Immature natural killer cell (primary cell): ENCODE results near the gene C11orf58. TPM values are rescaled to one million over a fixed set of nuclear protein-coding genes. Genes with fewer than 3 reads are reported as not detected.

Source experiments
- DNase-seq, 3 donors: peaks; one replicate each; pipeline ENCODE4 v3.0.0; 2022; ENCODE audit warnings: mixed read lengths in 1 of 3
- H3K27ac Mint-ChIP-seq, 6 donors: one replicate each; pipeline ENCODE4 v1.8.0; 2020; ENCODE audit warnings: mixed read lengths in 6 of 6, mild to moderate bottlenecking in 5 of 6, inconsistent platforms in 4 of 6, moderate library complexity in 3 of 6
- H3K27me3 Mint-ChIP-seq, 3 donors: one replicate each; pipeline ENCODE4 v1.8.0; 2020 to 2021; ENCODE audit warnings: low read depth in 3 of 3, mild to moderate bottlenecking in 3 of 3, mixed read lengths in 3 of 3, moderate library complexity in 3 of 3, inconsistent platforms in 1 of 3
- H3K36me3 Mint-ChIP-seq, 3 donors: one replicate each; pipeline ENCODE4 v1.8.0; 2020; ENCODE audit warnings: mixed read lengths in 3 of 3, inconsistent platforms in 2 of 3, mild to moderate bottlenecking in 2 of 3
- H3K4me1 Mint-ChIP-seq, 2 donors: one replicate each; pipeline ENCODE4 v1.8.0; 2020; ENCODE audit warnings: inconsistent platforms in 2 of 2, mild to moderate bottlenecking in 2 of 2, mixed read lengths in 2 of 2, moderate library complexity in 1 of 2
- H3K4me3 Mint-ChIP-seq, 5 donors: one replicate each; pipeline ENCODE4 v1.8.0; 2020; ENCODE audit warnings: mild to moderate bottlenecking in 5 of 5, mixed read lengths in 5 of 5, inconsistent platforms in 3 of 5, moderate library complexity in 3 of 5
- H3K9me3 Mint-ChIP-seq, 6 donors: one replicate each; pipeline ENCODE4 v1.8.0; 2020; ENCODE audit warnings: mild to moderate bottlenecking in 6 of 6, mixed read lengths in 6 of 6, inconsistent platforms in 4 of 6, moderate library complexity in 3 of 6
- polyA plus RNA-seq, 3 donors: library from polyadenylated mRNA; unstranded; fragments of 300-500 nt; fragmentation: Illumina TruSeq; gene quantifications; one replicate each; pipeline ENCODE4 v1.2.3, GENCODE V29; 2021

C11orf58 gene
- polyA plus RNA-seq, 3 donors from 2014 or later: 166 to 212 (median 179) TPM

DNA sequence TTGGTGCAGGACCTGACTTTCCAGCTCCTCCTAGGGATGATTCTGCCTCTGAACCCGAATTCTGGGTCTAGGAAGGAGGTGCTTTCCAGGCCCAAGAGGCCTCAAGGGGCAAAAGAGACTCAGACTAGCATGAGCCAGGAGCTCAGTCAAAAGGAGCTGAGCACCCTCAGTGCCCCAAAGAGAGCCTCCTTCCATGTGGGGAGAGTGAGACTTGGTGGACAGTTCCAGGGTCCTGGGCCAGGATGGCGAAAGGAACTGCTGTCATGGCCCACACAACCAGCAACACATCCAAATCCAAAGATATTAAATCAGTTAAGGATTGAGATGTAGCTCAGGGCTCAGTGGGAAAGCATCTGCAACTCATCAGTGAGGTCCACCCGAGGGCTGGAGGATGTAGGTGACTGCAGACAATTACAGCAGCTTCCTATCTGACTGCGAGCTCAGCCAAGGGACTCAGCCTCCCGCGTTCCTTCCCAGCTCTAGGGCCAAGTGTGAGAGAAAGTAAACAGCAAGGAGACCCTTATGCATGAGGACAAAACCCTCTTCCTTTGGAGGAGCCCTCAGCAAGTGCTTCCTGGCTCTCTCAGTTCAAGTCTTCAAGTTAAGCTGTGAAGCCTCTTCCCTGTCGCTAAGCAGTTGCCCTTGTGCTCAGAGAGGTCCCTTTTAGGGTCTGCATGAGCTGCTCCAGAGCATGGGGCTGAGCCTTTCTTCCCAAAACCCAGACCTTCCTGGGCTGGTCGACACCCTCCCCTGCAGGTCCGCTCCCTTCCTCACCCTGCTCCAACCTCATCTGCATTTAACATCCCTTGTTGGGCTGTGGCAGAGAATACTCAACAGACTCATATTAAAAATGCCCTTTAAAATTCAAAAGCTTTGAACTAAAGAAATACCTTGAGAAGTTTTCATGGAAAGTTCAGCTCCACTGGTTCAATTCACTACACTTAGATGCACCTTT, 35.8 kb downstream of the C11orf58 start:
- Mint-ChIP-seq H3K27ac (no peak overlapping the region), H3K4me3 (no peak overlapping the region), H3K9me3 (no peaks in the 10 kb centered on the region), H3K4me1 (no peaks in the 10 kb centered on the region), H3K27me3 (peaks cover 0 to 4% (median 0%) of the 10 kb centered on the region in 3 donors), H3K36me3 (no peaks in the 10 kb centered on the region)
- no peak for DNase-seq

- Mint-ChIP-seq H3K4me1 (no peaks in the 10 kb centered on the region), H3K27ac (no peak overlapping the region), H3K27me3 (peaks cover 0 to 2% (median 0%) of the 10 kb centered on the region in 3 donors)
Observed at GRCh38 chr11:16774936-16775613, 36.6 kb downstream of the C11orf58 start.

DNA sequence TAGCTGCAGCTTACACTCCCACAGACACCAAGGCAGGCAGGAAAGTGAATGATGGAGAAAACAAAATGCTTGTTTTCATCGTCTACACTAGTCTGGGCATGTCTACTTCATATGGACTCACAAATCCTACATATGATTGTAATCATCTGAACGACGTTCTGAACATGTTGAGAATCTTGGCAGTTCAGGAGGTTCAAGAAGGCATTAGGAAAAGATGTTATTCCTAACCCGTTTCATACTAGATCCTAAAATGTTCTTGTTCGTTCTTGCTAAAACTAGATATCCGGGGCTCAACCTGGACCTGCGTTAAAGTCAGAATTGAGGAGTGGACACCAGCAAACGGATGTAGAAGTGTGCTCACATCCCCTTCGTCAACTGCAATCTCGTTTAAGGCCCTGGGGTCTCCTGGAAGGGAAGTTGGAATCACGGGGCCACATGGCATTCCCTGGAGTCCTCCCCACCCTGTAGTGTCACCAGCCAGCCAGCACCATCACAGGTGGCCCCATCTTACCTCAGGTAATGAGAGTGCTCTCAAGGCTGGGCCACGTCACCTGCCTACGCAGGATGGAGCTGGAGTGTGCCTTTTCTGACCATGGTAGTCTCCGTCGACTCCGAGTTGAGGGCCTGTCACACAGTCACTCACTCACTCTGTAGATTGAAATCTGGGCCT, 37.3 kb downstream of the C11orf58 start:
- Mint-ChIP-seq H3K9me3 (no peaks in the 10 kb centered on the region), H3K4me3 (no peak overlapping the region), H3K27ac (no peak overlapping the region), H3K36me3 (no peaks in the 10 kb centered on the region), H3K4me1 (no peaks in the 10 kb centered on the region), H3K27me3 (peaks cover 0 to 4% (median 2%) of the 10 kb centered on the region in 3 donors)
- no peak for DNase-seq

More at GRCh38 chr11:16774936-16775613, 36.6 kb downstream of the C11orf58 start:
- no peak for DNase-seq
- Mint-ChIP-seq H3K9me3 (no peaks in the 10 kb centered on the region), H3K36me3 (no peaks in the 10 kb centered on the region), H3K4me3 (no peak overlapping the region)

GRCh38 chr11:16776711-16777612, 38.5 kb downstream of the C11orf58 start:
- H3K27ac Mint-ChIP-seq: no peak overlapping the region
- H3K9me3 Mint-ChIP-seq: no peaks in the 10 kb centered on the region
- no peaks in the 10 kb centered on the region for H3K36me3 Mint-ChIP-seq
- H3K4me1 Mint-ChIP-seq: no peaks in the 10 kb centered on the region
- peaks cover 0 to 4% (median 2%) of the 10 kb centered on the region in 3 donors for H3K27me3 Mint-ChIP-seq
- no peak overlapping the region for H3K4me3 Mint-ChIP-seq
- DNase-seq: no peak

DNA sequence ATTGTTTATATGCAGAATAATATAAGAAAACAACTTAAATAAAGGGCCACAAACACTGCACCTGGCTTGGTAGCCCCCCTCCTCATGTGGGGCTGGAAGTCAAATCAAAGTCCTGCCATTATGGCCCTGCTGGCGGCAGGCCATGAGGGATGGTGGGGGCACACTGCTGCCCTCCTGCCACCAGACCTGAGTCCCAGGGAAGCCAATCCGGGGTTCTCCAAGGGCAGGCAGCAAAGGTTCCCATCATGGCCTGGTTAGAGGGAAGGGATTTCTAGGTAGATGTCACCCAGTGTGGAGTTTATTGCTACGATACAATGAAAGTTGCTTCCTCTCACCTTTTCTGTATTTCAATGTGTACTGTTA, 39.1 kb downstream of the C11orf58 start:
- H3K27ac Mint-ChIP-seq: no peak overlapping the region
- no peak for DNase-seq
- H3K9me3 Mint-ChIP-seq: no peaks in the 10 kb centered on the region
- peaks cover 0 to 4% (median 2%) of the 10 kb centered on the region in 3 donors for H3K27me3 Mint-ChIP-seq
- H3K4me1 Mint-ChIP-seq: no peaks in the 10 kb centered on the region
- no peak overlapping the region for H3K4me3 Mint-ChIP-seq
- no peaks in the 10 kb centered on the region for H3K36me3 Mint-ChIP-seq

DNA sequence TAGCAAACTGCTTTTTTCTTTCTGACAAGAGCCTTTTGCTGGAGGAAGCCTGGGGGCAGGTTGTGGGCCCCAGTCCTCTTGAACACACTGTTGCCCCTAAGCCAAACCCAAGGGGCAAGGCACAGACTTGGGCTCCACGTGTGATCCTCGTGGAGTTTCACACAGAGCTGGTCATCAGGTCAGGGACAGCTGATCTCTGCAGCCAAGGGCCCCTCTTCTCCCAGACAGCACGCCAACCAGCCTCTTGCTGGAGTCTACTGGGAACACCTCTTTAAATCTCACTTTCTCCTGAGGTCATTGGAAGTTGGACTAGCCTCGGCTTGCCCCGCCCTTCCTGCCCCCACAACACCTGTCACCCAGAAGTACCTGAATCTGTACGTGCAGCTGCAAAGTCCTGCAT, 39.8 kb downstream of the C11orf58 start:
- Mint-ChIP-seq H3K27me3 (peaks cover 0 to 4% (median 2%) of the 10 kb centered on the region in 3 donors), H3K4me3 (no peak overlapping the region)

GRCh38 chr11:16778876-16779275, 40.4 kb downstream of the C11orf58 start:
- Mint-ChIP-seq H3K4me1 (no peaks in the 10 kb centered on the region), H3K36me3 (no peaks in the 10 kb centered on the region), H3K9me3 (no peaks in the 10 kb centered on the region), H3K27me3 (peaks cover 0 to 4% (median 2%) of the 10 kb centered on the region in 3 donors), H3K4me3 (no peak overlapping the region), H3K27ac (no peak overlapping the region)
- no peak for DNase-seq

More for the DNA sequence above, 39.8 kb downstream of the C11orf58 start:
- Mint-ChIP-seq H3K27ac (no peak overlapping the region), H3K36me3 (no peaks in the 10 kb centered on the region), H3K4me1 (no peaks in the 10 kb centered on the region), H3K9me3 (no peaks in the 10 kb centered on the region)
- no peak for DNase-seq

DNA sequence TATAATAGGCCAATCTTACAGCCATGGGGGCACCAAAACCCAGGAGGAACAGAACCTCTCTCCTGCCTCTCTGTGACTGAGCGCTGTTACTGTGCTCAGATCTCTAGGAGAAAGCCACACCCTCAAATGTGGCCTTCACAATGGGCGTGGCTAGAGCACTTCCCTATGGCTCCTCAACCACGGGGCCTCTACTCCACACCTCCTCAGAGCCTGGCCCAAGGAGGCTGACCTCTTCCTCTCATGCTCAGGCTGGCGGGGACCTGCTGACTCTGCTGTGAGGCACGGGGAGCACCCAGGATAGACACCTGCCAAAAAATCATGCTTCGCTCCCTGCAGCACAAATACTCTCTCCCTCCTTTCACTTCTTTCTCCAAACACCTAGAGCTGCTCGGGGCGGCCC, 41.0 kb downstream of the C11orf58 start:
- Mint-ChIP-seq H3K36me3 (no peaks in the 10 kb centered on the region), H3K4me1 (no peaks in the 10 kb centered on the region), H3K27me3 (peaks cover 0 to 4% (median 2%) of the 10 kb centered on the region in 3 donors), H3K9me3 (no peaks in the 10 kb centered on the region), H3K4me3 (no peak overlapping the region), H3K27ac (no peak overlapping the region)
- DNase-seq: no peak

DNA sequence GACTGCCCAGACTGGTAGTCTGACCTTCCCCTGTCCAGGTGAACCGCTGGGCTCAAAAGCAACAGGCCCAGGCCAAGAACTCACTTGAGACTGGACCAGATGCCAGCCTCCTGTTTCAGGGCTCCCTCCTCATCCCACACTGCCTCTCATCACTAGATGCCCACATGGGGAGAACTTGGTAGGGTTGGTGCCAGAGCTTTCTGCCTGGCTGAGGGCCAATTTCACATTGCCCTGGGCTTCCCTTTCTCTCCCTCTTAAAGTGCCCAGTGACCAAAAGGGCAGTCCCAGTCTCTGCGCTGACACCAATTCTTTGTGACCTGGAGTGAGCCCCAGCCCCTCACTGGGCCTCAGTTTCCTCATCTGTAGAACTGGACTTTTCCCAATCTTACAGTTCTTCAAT, 41.7 kb downstream of the C11orf58 start:
- no peaks in the 10 kb centered on the region for H3K4me1 Mint-ChIP-seq

DNA sequence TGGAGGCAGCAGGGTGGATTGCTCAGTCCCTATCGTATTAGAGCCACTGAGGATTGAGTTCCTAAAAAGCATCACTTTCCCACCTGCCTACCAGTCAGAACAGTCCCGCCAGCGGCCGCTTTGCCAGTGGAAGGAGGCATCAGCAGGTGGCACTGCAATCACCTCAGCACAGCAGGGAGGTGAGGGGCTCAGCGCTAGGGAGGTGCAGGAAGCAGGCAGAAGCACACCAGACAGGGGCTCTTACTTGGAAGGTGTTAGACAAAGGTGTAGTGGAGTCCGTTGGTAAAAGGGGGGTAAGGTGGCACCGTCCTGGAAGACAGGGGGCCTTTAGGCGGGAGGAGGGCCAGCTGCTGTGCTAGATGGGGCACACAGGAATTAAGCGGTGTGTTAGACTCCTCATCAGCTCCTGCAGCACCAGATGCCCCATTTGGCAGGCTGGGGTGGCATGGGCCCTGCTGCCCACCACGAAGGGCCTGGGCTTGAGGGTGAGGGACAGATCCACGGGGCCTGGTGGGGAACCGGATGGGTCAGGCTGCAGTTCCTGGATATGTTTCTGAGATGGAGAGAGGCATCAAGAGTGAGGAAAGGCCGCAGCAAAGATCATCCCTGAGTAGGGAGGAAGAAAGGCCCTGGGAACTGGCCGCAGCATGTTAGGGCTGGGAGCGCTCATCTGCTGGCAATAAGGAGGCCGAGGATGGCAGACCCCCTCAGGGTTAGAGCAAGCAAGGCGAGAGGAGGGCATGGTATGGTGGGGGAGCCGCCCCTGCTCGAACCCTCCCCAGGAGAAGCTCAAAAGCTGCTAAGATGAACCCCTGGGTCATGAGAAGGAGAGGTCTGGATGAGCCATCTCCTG, 42.5 kb downstream of the C11orf58 start:
- Mint-ChIP-seq H3K27ac (no peak overlapping the region), H3K27me3 (peaks cover 0 to 2% (median 2%) of the 10 kb centered on the region in 3 donors), H3K4me3 (no peak overlapping the region), H3K4me1 (no peaks in the 10 kb centered on the region), H3K36me3 (no peaks in the 10 kb centered on the region), H3K9me3 (no peaks in the 10 kb centered on the region)
- DNase-seq: no peak

More for the DNA sequence above, 41.7 kb downstream of the C11orf58 start:
- no peak for DNase-seq
- Mint-ChIP-seq H3K4me3 (no peak overlapping the region), H3K27me3 (peaks cover 0 to 2% (median 2%) of the 10 kb centered on the region in 3 donors), H3K36me3 (no peaks in the 10 kb centered on the region), H3K27ac (no peak overlapping the region), H3K9me3 (no peaks in the 10 kb centered on the region)

- no peaks in the 10 kb centered on the region for H3K36me3 Mint-ChIP-seq
- no peak for DNase-seq
- H3K27ac Mint-ChIP-seq: peak overlapping the region in 1 of 6 donors; percentile 76
Observed at GRCh38 chr11:16781936-16782919, 43.8 kb downstream of the C11orf58 start.

More at GRCh38 chr11:16781936-16782919, 43.8 kb downstream of the C11orf58 start:
- Mint-ChIP-seq H3K27me3 (peaks cover 0 to 2% (median 2%) of the 10 kb centered on the region in 3 donors), H3K4me3 (no peak overlapping the region), H3K9me3 (no peaks in the 10 kb centered on the region), H3K4me1 (no peaks in the 10 kb centered on the region)
